Superior temporal gyrus (tissue), 1 donor: ENCODE data around the gene ATP2C1.
"Not testable (repeated sequence)": the region's sequence is repeated elsewhere in the genome, so short reads cannot be mapped to it uniquely, and the experiment has no call there.

Experiments used
- DNase-seq: peaks from one replicate; pipeline ENCODE4 v3.0.0-alpha.2; 2016; ENCODE audit errors: extremely low spot score

ATP2C1 gene

GRCh38 chr3:131042271-131042985 lies 148.5 kb downstream of the ATP2C1 start:
- DNase-seq: not testable (repeated sequence)

- no peak for DNase-seq
Measured at GRCh38 chr3:131047582-131047981, 153.7 kb downstream of the ATP2C1 start.

- DNase-seq: no peak
Measured at GRCh38 chr3:131048030-131048429, 154.1 kb downstream of the ATP2C1 start.

- DNase-seq: no peak
Measured at GRCh38 chr3:131050001-131050400, 156.1 kb downstream of the ATP2C1 start.

- DNase-seq: peak; percentile 70
Measured at GRCh38 chr3:131053043-131053859, 159.4 kb downstream of the ATP2C1 start.
